GM10266 (cell line): Measurements from ENCODE around the gene CSKMT.
"Not testable (repeated sequence)": the region's sequence is repeated elsewhere in the genome, so short reads cannot be mapped to it uniquely, and the experiment has no call there.

ENCODE experiments used
- DNase-seq: peaks from one replicate; pipeline ENCODE4 v3.0.0; 2012; ENCODE audit errors: extremely low spot score
- CTCF ChIP-seq: IDR thresholded peaks from 2 replicates; pipeline ENCODE4 v1.5.1; 2012; ENCODE audit warnings: mild to moderate bottlenecking, low read depth; ENCODE audit not compliant: control insufficient read depth, insufficient read depth; ENCODE audit errors: missing control alignments

Gene CSKMT

GRCh38 chr11:62671608-62672389 lies 6.7 kb downstream of the CSKMT start, which contains the start of the genes LBHD1 and UQCC3:
Gene LBHD1, minus strand, starts transcription at chr11:62672267. Its CDS starts 2,236 bp downstream, at chr11:62670031.
Gene UQCC3, plus strand, starts transcription at chr11:62671673. Its CDS starts 73 bp downstream, at chr11:62671746.
- TF ChIP-seq CTCF = no peak
- peak; percentile 84 for DNase-seq

- no peak for DNase-seq
- TF ChIP-seq CTCF = no peak
Observed at GRCh38 chr11:62673196-62673525, 8.0 kb downstream of the CSKMT start.

GRCh38 chr11:62675415-62675814 lies 10.3 kb downstream of the CSKMT start:
- not testable (repeated sequence) for DNase-seq

GRCh38 chr11:62676698-62677097 lies 11.6 kb downstream of the CSKMT start:
- no peak for TF ChIP-seq CTCF
- no peak for DNase-seq

GRCh38 chr11:62677156-62677555 lies 12.0 kb downstream of the CSKMT start:
- TF ChIP-seq CTCF = no peak
- DNase-seq = no peak

GRCh38 chr11:62677714-62678113 lies 12.6 kb downstream of the CSKMT start:
- no peak for TF ChIP-seq CTCF
- DNase-seq = no peak

- TF ChIP-seq CTCF = no peak
Observed at GRCh38 chr11:62678433-62678769, 13.3 kb downstream of the CSKMT start.

More at GRCh38 chr11:62678433-62678769, 13.3 kb downstream of the CSKMT start:
- no peak for DNase-seq
